AG04450 (cell line): ENCODE measurements around the gene THAP9. TPM values are rescaled to one million over a fixed set of nuclear protein-coding genes. Genes with fewer than 3 reads are reported as not detected.

Experiments used
- CTCF ChIA-PET: fragments of 300-600, 350-600 bp; formaldehyde crosslinking; extraction: SDS; loops from one replicate; lab custom pipeline; 2022; ENCODE audit warnings: antibody characterized with exemption, inconsistent platforms; lab: Charles Lee
- POLR2A ChIA-PET: fragments of 350-600 bp; formaldehyde crosslinking; extraction: SDS; loops from one replicate; lab custom pipeline; 2021; ENCODE audit warnings: antibody characterized with exemption, inconsistent platforms; lab: Yijun Ruan, JAX
- DNase-seq: peaks from one replicate; pipeline ENCODE4 v3.0.0-alpha.2; 2011; ENCODE audit warnings: low read depth, low spot score
- H3K27ac ChIP-seq: one replicate; pipeline ENCODE4 v1.5.1; 2012; ENCODE audit warnings: low read depth, low read length, control low read depth
- H3K27me3 ChIP-seq: one replicate; pipeline ENCODE4 v1.6.0; 2012; ENCODE audit warnings: low read length; ENCODE audit not compliant: control insufficient read depth, insufficient read depth
- H3K4me3 ChIP-seq: 2 replicates; pipeline ENCODE4 v1.5.1; 2011; ENCODE audit warnings: mild to moderate bottlenecking, low read depth, low read length, control low read depth
- H3K9me3 ChIP-seq: 2 replicates; pipeline ENCODE4 v1.5.1; 2012; ENCODE audit warnings: low read length; ENCODE audit not compliant: control insufficient read depth, insufficient read depth
- polyA plus RNA-seq: library from polyadenylated mRNA; depleted of rRNA; stranded (reverse); fragments of >200 nt; gene quantifications from 2 replicates; pipeline ENCODE4 v1.2.3, GENCODE V29; 2011
- TF ChIP-seq, protein P1 (sequence below): IDR thresholded peaks from 2 replicates; pipeline ENCODE4 v1.5.1; 2011; ENCODE audit warnings: low read depth, low read length, control low read depth, inconsistent platforms

THAP9 gene
- polyA plus RNA-seq, 1 experiment = 3.2 TPM

DNA sequence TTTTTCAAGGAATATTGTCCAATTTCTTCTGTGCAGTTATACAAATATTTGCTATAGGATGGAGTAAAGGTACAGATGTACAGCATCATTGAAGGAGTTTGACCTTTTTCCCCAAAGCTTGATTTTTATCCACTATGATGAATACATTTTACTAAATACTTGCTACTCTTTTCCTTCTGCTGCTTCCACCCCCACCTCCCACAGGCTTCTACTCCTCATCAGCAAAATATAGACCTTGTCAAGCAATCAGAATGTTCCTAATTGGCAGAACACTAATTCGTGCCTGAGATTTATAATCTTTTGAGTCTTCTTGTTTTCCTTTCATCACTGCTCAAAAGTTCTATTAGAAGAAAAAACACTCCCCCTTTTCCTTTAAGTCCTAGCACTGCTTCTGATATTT is 3.8 kb upstream of the THAP9 start:
- ChIA-PET CTCF (interaction anchor here (0.6 to 1.8 kb wide), 2 partner anchors 45 to 434 kb away, joined by 4 to 6 read pairs; no protein-coding TSS in a partner anchor), POLR2A (interaction anchor here (0.6 kb wide), 1 partner anchor 17 kb away, joined by 3 read pairs; no protein-coding TSS in a partner anchor)
- Histone ChIP-seq H3K27ac (no peak overlapping the region), H3K27me3 (no peaks in the 10 kb centered on the region), H3K4me3 (no peak overlapping the region), H3K9me3 (no peaks in the 10 kb centered on the region)
- TF ChIP-seq, protein P1, sequence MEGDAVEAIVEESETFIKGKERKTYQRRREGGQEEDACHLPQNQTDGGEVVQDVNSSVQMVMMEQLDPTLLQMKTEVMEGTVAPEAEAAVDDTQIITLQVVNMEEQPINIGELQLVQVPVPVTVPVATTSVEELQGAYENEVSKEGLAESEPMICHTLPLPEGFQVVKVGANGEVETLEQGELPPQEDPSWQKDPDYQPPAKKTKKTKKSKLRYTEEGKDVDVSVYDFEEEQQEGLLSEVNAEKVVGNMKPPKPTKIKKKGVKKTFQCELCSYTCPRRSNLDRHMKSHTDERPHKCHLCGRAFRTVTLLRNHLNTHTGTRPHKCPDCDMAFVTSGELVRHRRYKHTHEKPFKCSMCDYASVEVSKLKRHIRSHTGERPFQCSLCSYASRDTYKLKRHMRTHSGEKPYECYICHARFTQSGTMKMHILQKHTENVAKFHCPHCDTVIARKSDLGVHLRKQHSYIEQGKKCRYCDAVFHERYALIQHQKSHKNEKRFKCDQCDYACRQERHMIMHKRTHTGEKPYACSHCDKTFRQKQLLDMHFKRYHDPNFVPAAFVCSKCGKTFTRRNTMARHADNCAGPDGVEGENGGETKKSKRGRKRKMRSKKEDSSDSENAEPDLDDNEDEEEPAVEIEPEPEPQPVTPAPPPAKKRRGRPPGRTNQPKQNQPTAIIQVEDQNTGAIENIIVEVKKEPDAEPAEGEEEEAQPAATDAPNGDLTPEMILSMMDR = no peak
- no peak for DNase-seq

DNA sequence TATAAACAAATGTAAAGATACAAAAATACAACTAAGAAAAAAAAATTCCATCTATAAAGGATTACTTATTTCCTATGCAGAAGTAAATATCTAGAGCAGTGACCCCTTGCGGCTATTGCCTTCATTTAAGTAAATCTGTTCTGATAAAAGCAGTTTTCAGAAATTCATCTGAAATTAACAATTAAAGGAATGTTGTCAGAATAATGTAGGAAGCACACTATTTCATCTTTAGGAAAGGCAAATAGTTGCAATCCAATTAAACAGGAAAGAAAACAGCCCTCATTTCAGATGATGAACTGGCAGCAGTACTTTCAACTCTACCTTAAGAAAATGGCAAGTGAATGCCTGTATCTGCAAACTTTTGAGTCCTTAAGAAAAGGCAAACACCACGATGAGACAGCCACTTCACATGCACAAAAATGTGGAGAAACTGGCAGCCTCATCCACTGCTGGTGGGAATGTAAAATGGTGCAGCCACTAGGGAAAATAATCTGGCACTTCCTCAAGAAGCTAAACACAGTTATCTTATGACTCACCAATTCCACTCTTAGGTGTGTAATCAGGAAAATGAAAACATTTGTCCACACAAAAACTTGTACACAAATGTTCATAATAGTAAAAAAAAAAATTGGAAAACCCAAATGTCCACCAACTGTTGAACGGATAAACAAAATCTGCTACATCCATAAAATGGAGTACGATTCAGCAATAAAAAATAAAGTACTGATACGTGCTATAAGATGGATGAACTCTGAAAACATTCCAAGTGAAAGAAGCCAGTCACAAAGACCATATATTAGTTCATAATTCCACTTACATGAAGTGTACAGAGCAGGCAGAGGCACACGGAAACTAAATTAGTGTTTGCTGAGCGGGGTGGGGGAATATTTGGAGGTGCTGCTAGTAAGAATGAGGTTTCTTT is 2.0 kb upstream of the THAP9 start:
- Histone ChIP-seq H3K27ac (peak overlapping the region; percentile 62), H3K4me3 (peak overlapping the region; percentile 86), H3K9me3 (no peaks in the 10 kb centered on the region), H3K27me3 (no peaks in the 10 kb centered on the region)
- ChIA-PET CTCF (interaction anchor here (1.0 to 2.4 kb wide), 5 partner anchors 9 to 383 kb away, joined by 3 to 9 read pairs (median 6); no protein-coding TSS in a partner anchor), POLR2A (interaction anchor here (0.6 to 2.1 kb wide), 2 partner anchors 10 to 90 kb away, joined by 3 to 5 read pairs; no protein-coding TSS in a partner anchor)
- peak; percentile 63 for DNase-seq
- TF ChIP-seq, protein P1 = peak; percentile 42

DNA sequence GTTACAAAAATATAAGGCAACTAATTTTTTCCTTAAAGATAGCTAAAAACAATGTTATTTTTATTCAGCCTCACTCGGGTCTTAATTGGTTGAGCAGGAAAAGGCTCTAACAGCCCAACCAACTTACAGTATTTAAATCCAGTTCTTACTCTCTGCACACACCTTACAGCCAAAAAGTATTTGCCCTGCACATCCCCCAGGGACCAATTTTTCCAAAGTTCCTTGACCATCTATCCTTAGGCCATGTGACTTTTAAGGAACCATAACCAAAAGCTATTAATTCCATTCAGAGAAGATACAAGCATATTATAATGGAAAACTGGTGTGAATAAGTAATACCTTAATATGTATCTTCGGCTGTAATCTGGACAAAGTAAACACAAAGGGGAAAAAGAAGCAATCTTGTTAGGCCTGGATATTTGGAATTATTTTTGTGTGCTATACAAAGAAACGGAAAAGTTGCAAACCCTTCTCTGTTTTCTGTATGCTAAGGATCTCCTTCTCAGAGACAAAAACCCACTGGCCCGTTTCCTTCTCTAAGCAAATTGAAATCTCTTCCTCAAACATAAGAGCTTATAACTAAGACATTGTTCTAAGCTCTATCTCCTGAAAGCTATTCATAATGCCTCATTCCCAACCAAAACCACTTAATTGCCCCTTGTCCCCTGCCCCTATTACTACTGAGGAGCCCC is 1.0 kb upstream of the THAP9 start:
- H3K27me3 ChIP-seq = no peaks in the 10 kb centered on the region
- H3K27ac ChIP-seq = peak overlapping the region; percentile 99
- POLR2A ChIA-PET = interaction anchor here (1.3 to 2.1 kb wide), 6 partner anchors 10 to 470 kb away, joined by 3 to 8 read pairs (median 6); partner anchors contain the start of gene COPS4
- no peaks in the 10 kb centered on the region for H3K9me3 ChIP-seq
- DNase-seq = no peak
- H3K4me3 ChIP-seq = peak overlapping the region; percentile 86
- TF ChIP-seq, protein P1 = no peak
- CTCF ChIA-PET = interaction anchor here (1.0 to 2.4 kb wide), 6 partner anchors 10 to 470 kb away, joined by 3 to 9 read pairs (median 4); no protein-coding TSS in a partner anchor

DNA sequence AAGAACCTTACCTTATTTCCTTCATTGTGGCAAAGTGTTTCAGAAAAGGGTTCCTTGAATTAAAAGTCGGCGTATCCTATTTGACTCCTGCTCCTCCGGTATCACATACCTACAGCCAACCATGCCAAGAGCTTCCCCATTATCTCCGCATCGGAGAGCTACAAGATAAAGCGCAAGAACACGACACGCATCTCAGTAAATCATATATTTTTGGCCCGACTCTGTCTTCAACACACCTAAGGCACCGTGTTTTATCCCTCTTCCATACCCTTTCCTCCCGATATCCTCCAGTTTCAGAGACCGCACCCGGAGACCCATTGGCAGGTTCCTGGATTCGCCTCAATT is 497 bp upstream of the THAP9 start:
- peak overlapping the region; percentile 86 for H3K4me3 ChIP-seq
- H3K27ac ChIP-seq = peak overlapping the region; percentile 99
- CTCF ChIA-PET = interaction anchor here (1.0 to 2.4 kb wide), 5 partner anchors 10 to 471 kb away, joined by 3 to 9 read pairs (median 5); no protein-coding TSS in a partner anchor
- TF ChIP-seq, protein P1 = no peak
- DNase-seq = no peak
- no peaks in the 10 kb centered on the region for H3K27me3 ChIP-seq
- POLR2A ChIA-PET = interaction anchor here (0.6 to 2.1 kb wide), 9 partner anchors 9 to 471 kb away, joined by 3 to 8 read pairs (median 5); partner anchors contain the start of gene COPS4
- H3K9me3 ChIP-seq = no peaks in the 10 kb centered on the region
